OCI-LY3 (cell line): ENCODE measurements around the gene LRRC7.

ENCODE experiments used
- CTCF ChIP-seq: fragments of 200-600, 300-600 bp; sonication (generic); IDR thresholded peaks from 2 replicates; pipeline ENCODE4 v1.5.1; 2014; ENCODE audit warnings: antibody characterized with exemption, low read length, low read depth
- EZH2phosphoT487 ChIP-seq: fragments of 200-600 bp; shearing (Covaris generic); IDR thresholded peaks from 2 replicates; pipeline ENCODE4 v1.6.1; 2018; ENCODE audit warnings: antibody characterized with exemption, mixed run types, low read depth

GRCh38 chr1:70085521-70085920 lies 517.8 kb downstream of the LRRC7 start:
- TF ChIP-seq CTCF (no peak), EZH2phosphoT487 (no peak)
